Neutrophil (primary cell): ENCODE measurements around the gene MUSTN1.

Source experiments
- H3K27ac ChIP-seq: fragments of 200-600 bp; sonication (generic); 2 replicates; pipeline ENCODE4 v1.5.1; 2016; ENCODE audit warnings: mild to moderate bottlenecking, moderate library complexity
- H3K27me3 ChIP-seq: fragments of 200-600 bp; sonication (generic); 2 replicates; pipeline ENCODE4 v1.6.0; 2016; ENCODE audit warnings: mild to moderate bottlenecking
- H3K36me3 ChIP-seq: fragments of 200-600 bp; sonication (generic); 2 replicates; pipeline ENCODE4 v1.5.1; 2017
- H3K4me1 ChIP-seq, 2 experiments: fragments of 200-600 bp in 1 of 2; sonication (generic) in 1 of 2; 1 replicate in 1 of 2; 2 replicates in 1 of 2; pipeline versions ENCODE4 v1.5.1 to v1.6.1; 2013 to 2016; ENCODE audit warnings: low read depth in 1 of 2, low read length in 1 of 2, mild to moderate bottlenecking in 1 of 2, moderate library complexity in 1 of 2; ENCODE audit not compliant: control insufficient read depth in 1 of 2, insufficient read depth in 1 of 2
- H3K4me3 ChIP-seq, 2 experiments: fragments of 200-600 bp in 1 of 2; sonication (generic) in 1 of 2; 1 replicate in 1 of 2; 2 replicates in 1 of 2; pipeline ENCODE4 v1.5.1; 2013 to 2016; ENCODE audit warnings: low read depth in 1 of 2, low read length in 1 of 2, mild to moderate bottlenecking in 1 of 2, moderate library complexity in 1 of 2
- H3K9me3 ChIP-seq: fragments of 200-600 bp; sonication (generic); 2 replicates; pipeline ENCODE4 v1.5.1; 2016
- CTCF ChIP-seq: fragments of 200-600 bp; sonication (generic); IDR thresholded peaks from 2 replicates; pipeline ENCODE4 v1.5.1; 2016; ENCODE audit warnings: antibody characterized with exemption

Gene MUSTN1

GRCh38 chr3:52801839-52802238, 33.0 kb downstream of the MUSTN1 start:
- no peaks in the 10 kb centered on the region for H3K36me3 ChIP-seq
- no peak for TF ChIP-seq CTCF
- H3K4me3 ChIP-seq: no peak overlapping the region
- no peaks in the 10 kb centered on the region for H3K4me1 ChIP-seq
- H3K27me3 ChIP-seq: no peaks in the 10 kb centered on the region
- H3K27ac ChIP-seq: no peak overlapping the region
- no peaks in the 10 kb centered on the region for H3K9me3 ChIP-seq

- H3K9me3 ChIP-seq: no peaks in the 10 kb centered on the region
- no peaks in the 10 kb centered on the region for H3K27me3 ChIP-seq
- H3K27ac ChIP-seq: no peak overlapping the region
- no peak for TF ChIP-seq CTCF
- no peaks in the 10 kb centered on the region for H3K36me3 ChIP-seq
- H3K4me3 ChIP-seq: no peak overlapping the region
- no peaks in the 10 kb centered on the region for H3K4me1 ChIP-seq
Measured at GRCh38 chr3:52800079-52800478, 34.7 kb downstream of the MUSTN1 start.

GRCh38 chr3:52798978-52799476, 35.8 kb downstream of the MUSTN1 start:
- H3K9me3 ChIP-seq: no peaks in the 10 kb centered on the region
- no peaks in the 10 kb centered on the region for H3K4me1 ChIP-seq
- no peak overlapping the region for H3K4me3 ChIP-seq
- no peak for TF ChIP-seq CTCF
- H3K27me3 ChIP-seq: no peaks in the 10 kb centered on the region
- no peak overlapping the region for H3K27ac ChIP-seq
- H3K36me3 ChIP-seq: no peaks in the 10 kb centered on the region

GRCh38 chr3:52798376-52798977, 36.3 kb downstream of the MUSTN1 start:
- no peak for TF ChIP-seq CTCF
- no peaks in the 10 kb centered on the region for H3K27me3 ChIP-seq
- H3K27ac ChIP-seq: no peak overlapping the region
- no peaks in the 10 kb centered on the region for H3K36me3 ChIP-seq
- H3K4me1 ChIP-seq: no peaks in the 10 kb centered on the region
- no peak overlapping the region for H3K4me3 ChIP-seq
- H3K9me3 ChIP-seq: no peaks in the 10 kb centered on the region

- H3K4me3 ChIP-seq: no peak overlapping the region
- H3K4me1 ChIP-seq: no peaks in the 10 kb centered on the region
- H3K9me3 ChIP-seq: no peaks in the 10 kb centered on the region
- H3K27me3 ChIP-seq: no peaks in the 10 kb centered on the region
- TF ChIP-seq CTCF: no peak
- no peak overlapping the region for H3K27ac ChIP-seq
- no peaks in the 10 kb centered on the region for H3K36me3 ChIP-seq
Measured at GRCh38 chr3:52796411-52796810, 38.4 kb downstream of the MUSTN1 start.
